HepG2 (cell line): Measurements from ENCODE around the gene XDH. TPM values are rescaled to one million over a fixed set of nuclear protein-coding genes. Genes with fewer than 3 reads are reported as not detected.

Source experiments
- ATAC-seq: fragments of 200-7000 bp; cut with Tn5 transposase; 3 replicates; pipeline ENCODE4 v1.9.1; 2020; ENCODE audit warnings: mild to moderate bottlenecking, moderate library complexity
- BruUV-seq: library from RNA; stranded (reverse); fragments of 400-500 nt; replicated peaks from 2 replicates; lab custom pipeline; 2021; lab: Mats Ljungman, UMichigan
- CTCF ChIA-PET: fragments of 300-600 bp; formaldehyde crosslinking; extraction: SDS; loops from one replicate; lab custom pipeline; 2021; ENCODE audit warnings: low total read pairs, inconsistent platforms, low intra/inter-chr PET ratio; lab: Yijun Ruan, JAX
- POLR2A ChIA-PET: fragments of 350-600 bp; sonication (Branson Sonifier 250); formaldehyde crosslinking; loops from one replicate; lab custom pipeline; 2020; ENCODE audit warnings: antibody characterized with exemption, inconsistent platforms; lab: Yijun Ruan, JAX
- DNase-seq: peaks from one replicate; pipeline ENCODE4 v3.0.0-alpha.2; 2015; ENCODE audit warnings: low spot score
- FAIRE-seq: peaks from 3 replicates; lab custom pipeline; 2011; peaks lifted over from hg19 to GRCh38; lab: Jason Lieb, UNC
- H2AFZ ChIP-seq: one replicate; pipeline ENCODE4 v1.6.1; 2011; ENCODE audit warnings: low read length, inconsistent platforms
- H3K27ac ChIP-seq: fragments of 300-600 bp; 3 replicates; pipeline ENCODE4 v1.8.0; 2011; ENCODE audit warnings: mixed run types, mild to moderate bottlenecking, mixed read lengths, low read length, inconsistent platforms; ENCODE audit not compliant: insufficient read depth; ENCODE audit errors: extremely low read length
- H3K27me3 ChIP-seq, 2 experiments: fragments of 200-600 bp in 1 of 2; 2 replicates in 1 of 2; 3 replicates in 1 of 2; pipeline versions ENCODE4 v1.6.0 to v1.8.0; 2011; ENCODE audit warnings: low read length in 2 of 2, mild to moderate bottlenecking in 2 of 2, moderate library complexity in 2 of 2, inconsistent platforms in 1 of 2; ENCODE audit not compliant: insufficient read depth in 2 of 2, control insufficient read depth in 1 of 2
- H3K36me3 ChIP-seq, 2 experiments: fragments of 200-600 bp in 1 of 2; replicated peaks in 1 of 2; 2 replicates in 1 of 2; 3 replicates in 1 of 2; pipeline versions ENCODE4 v1.5.1 to v1.8.0; 2011; ENCODE audit warnings: low read length in 2 of 2, inconsistent platforms in 1 of 2; ENCODE audit not compliant: insufficient read depth in 2 of 2, control insufficient read depth in 1 of 2
- H3K4me1 ChIP-seq: 2 replicates; pipeline ENCODE4 v1.5.1; 2012; ENCODE audit warnings: low read length, inconsistent platforms; ENCODE audit not compliant: insufficient read depth
- H3K4me2 ChIP-seq: 2 replicates; pipeline ENCODE4 v1.6.0; 2011; ENCODE audit warnings: low read depth, low read length, inconsistent platforms
- H3K4me3 ChIP-seq, 3 experiments: fragments of 200-600 bp in 1 of 3; sonication (generic), shearing (Covaris generic) in 1 of 3; replicated peaks in 1 of 3; 2 replicates each; pipeline ENCODE4 v1.5.1; 2011 to 2016; ENCODE audit warnings: low read length in 3 of 3, inconsistent platforms in 2 of 3, low read depth in 2 of 3, mild to moderate bottlenecking in 2 of 3, control low read depth in 1 of 3, mixed read lengths in 1 of 3; ENCODE audit not compliant: insufficient read depth in 1 of 3
- H3K79me2 ChIP-seq: one replicate; pipeline ENCODE4 v1.6.1; 2011; ENCODE audit warnings: low read length, inconsistent platforms; ENCODE audit not compliant: insufficient read depth
- H3K9ac ChIP-seq: 2 replicates; pipeline ENCODE4 v1.6.0; 2011; ENCODE audit warnings: mild to moderate bottlenecking, low read depth, low read length, inconsistent platforms; ENCODE audit not compliant: insufficient read depth
- H3K9me3 ChIP-seq: 2 replicates; pipeline ENCODE4 v1.5.1; 2012; ENCODE audit warnings: mild to moderate bottlenecking, low read length
- H4K20me1 ChIP-seq: 2 replicates; pipeline ENCODE4 v1.6.0; 2011; ENCODE audit warnings: inconsistent platforms, mild to moderate bottlenecking, low read length, moderate library complexity; ENCODE audit not compliant: insufficient read depth
- ARNTL ChIP-seq: sonication (generic); formaldehyde crosslinking; IDR thresholded peaks from 2 replicates; pipeline ENCODE4 v1.4.0; 2020; ENCODE audit warnings: mild to moderate bottlenecking, missing genetic modification reagents
- HIVEP1 ChIP-seq: sonication (generic); formaldehyde crosslinking; IDR thresholded peaks from 2 replicates; pipeline ENCODE4 v1.4.0; 2020; ENCODE audit warnings: mild to moderate bottlenecking, missing genetic modification reagents
- HMGA1 ChIP-seq: sonication (generic); formaldehyde crosslinking; conservative IDR thresholded peaks from 2 replicates; pipeline ENCODE4 v1.4.0; 2020; ENCODE audit warnings: missing genetic modification reagents
- ZBTB10 ChIP-seq: sonication (generic); formaldehyde crosslinking; IDR thresholded peaks from 2 replicates; pipeline ENCODE4 v1.4.0; 2020; ENCODE audit warnings: missing genetic modification reagents, borderline replicate concordance
- ZSCAN20 ChIP-seq: sonication (generic); formaldehyde crosslinking; IDR thresholded peaks from 2 replicates; pipeline ENCODE4 v1.4.0; 2020; ENCODE audit warnings: missing genetic modification reagents, mild to moderate bottlenecking, borderline replicate concordance
- WGBS: methylation state at CpG from one replicate; pipeline ENCODE4 v1.1.6; 2017; ENCODE audit warnings: low lambda C conversion rate; 5-methylcytosine and 5-hydroxymethylcytosine counted together
- in situ Hi-C: cut with HindIII; loops from 2 replicates; pipeline ENCODE4 v1.10.0; 2017; ENCODE audit warnings: low pct_unique_long_range_greater_than_20kb; ENCODE audit not compliant: extremely low pct_ligation_motif_present
- intact Hi-C: fragments of 100-400 bp; cut with micrococcal nuclease; formaldehyde crosslinking; loops from one replicate; pipeline ENCODE4 v1.10.0; 2022; ENCODE audit not compliant: unreplicated experiment
- polyA plus RNA-seq, 8 experiments: library from polyadenylated mRNA; depleted of rRNA in 3 of 8; stranded (reverse) in 7 of 8; unstranded in 1 of 8; fragments of >200 nt; fragmentation: Illumina TruSeq in 4 of 8; extraction: Trizol in 4 of 8; gene quantifications; 2 replicates each; pipeline versions ENCODE4 v1.2.1 to v1.2.3, GENCODE V29; 2011 to 2016; ENCODE audit warnings: low read depth in 4 of 8, missing spikeins in 1 of 8, mixed read lengths in 1 of 8; ENCODE audit not compliant: insufficient read depth in 1 of 8
- total RNA-seq, 5 experiments: library from RNA; depleted of rRNA; stranded (reverse); fragments of >200 nt; fragmentation: Illumina TruSeq; extraction: Trizol; gene quantifications; 2 replicates each; pipeline ENCODE4 v1.2.3, GENCODE V29; 2016; ENCODE audit warnings: low read depth in 1 of 5

XDH gene
- total and polyA plus RNA-seq, 2 of the 13 experiments (the other 11 are each of a cell fraction or from before 2014, with no cell fraction given) = not detected

- no peak for TF ChIP-seq ARNTL (CRISPR knock-in tag)
- TF ChIP-seq HIVEP1 (CRISPR knock-in tag) = no peak
- TF ChIP-seq, all 625 proteins: peak for 0
These were observed 30.9 kb downstream of the XDH start (continued) for GRCh38 chr2:31383471-31384153.

- H3K4me2 ChIP-seq = no peak overlapping the region
- WGBS = 9% methylated on average over 8 of the region's 8 CpGs
- FAIRE-seq (no peak), DNase-seq (no peak), ATAC-seq (no peak)
- POLR2A ChIA-PET = no interaction called here
- no peaks in the 10 kb centered on the region for H4K20me1 ChIP-seq
- no peak overlapping the region for H3K27ac ChIP-seq
- intact Hi-C loops = no loop called here
- H3K79me2 ChIP-seq = no peaks in the 10 kb centered on the region
- TF ChIP-seq ZSCAN20 (CRISPR knock-in tag) = no peak
- TF ChIP-seq ZBTB10 (CRISPR knock-in tag) = no peak
- TF ChIP-seq HMGA1 (CRISPR knock-in tag) = no peak
- H2AFZ ChIP-seq = no peak overlapping the region
- CTCF ChIA-PET = no interaction called here
- peaks cover 1 to 17% of the 10 kb centered on the region in 2 experiments; a peak in 2 of 5 replicates for H3K27me3 ChIP-seq
- H3K4me1 ChIP-seq = no peaks in the 10 kb centered on the region
- no peaks in the 10 kb centered on the region for H3K9me3 ChIP-seq
- in situ Hi-C loops = no loop called here
- no peak overlapping the region for H3K9ac ChIP-seq
- no peak overlapping the region for H3K4me3 ChIP-seq
- no peaks in the 10 kb centered on the region for H3K36me3 ChIP-seq
- no TSS peak for BruUV-seq
These were observed 32.0 kb downstream of the XDH start for GRCh38 chr2:31382452-31383120.
